Endodermal cell (in vitro differentiated cells): ENCODE measurements around the gene PDZRN4. TPM values are rescaled to one million over a fixed set of nuclear protein-coding genes. Genes with fewer than 3 reads are reported as not detected.
A peak's percentile ranks its signal among the peaks of the same experiment; 100 is the strongest.

Source experiments
- DNase-seq: peaks from one replicate; pipeline ENCODE4 v3.0.0-alpha.2; 2017
- H3K27ac ChIP-seq: 2 replicates; pipeline ENCODE4 v1.5.1; 2013; ENCODE audit warnings: mild to moderate bottlenecking, low read depth, low read length, moderate library complexity
- H3K27me3 ChIP-seq: 2 replicates; pipeline ENCODE4 v1.6.1; 2013; ENCODE audit warnings: mild to moderate bottlenecking, low read length, moderate library complexity; ENCODE audit not compliant: insufficient read depth, control insufficient read depth, poor library complexity, severe bottlenecking
- H3K36me3 ChIP-seq: 2 replicates; pipeline ENCODE4 v1.7.0; 2013; ENCODE audit warnings: mild to moderate bottlenecking, low read length, moderate library complexity; ENCODE audit not compliant: control insufficient read depth, insufficient read depth
- H3K4me1 ChIP-seq: one replicate; pipeline ENCODE4 v1.7.0; 2013; ENCODE audit warnings: low read length; ENCODE audit not compliant: control insufficient read depth, insufficient read depth
- H3K4me3 ChIP-seq: 2 replicates; pipeline ENCODE4 v1.5.1; 2013; ENCODE audit warnings: mild to moderate bottlenecking, low read length, moderate library complexity
- H3K9ac ChIP-seq: 2 replicates; pipeline ENCODE4 v1.6.1; 2013; ENCODE audit warnings: mild to moderate bottlenecking, low read length, moderate library complexity; ENCODE audit not compliant: poor library complexity, severe bottlenecking; ENCODE audit errors: extremely low read depth
- H3K9me3 ChIP-seq: 2 replicates; pipeline ENCODE4 v1.6.1; 2013; ENCODE audit warnings: mild to moderate bottlenecking, low read length, moderate library complexity; ENCODE audit not compliant: control insufficient read depth
- H3K27ac Mint-ChIP-seq: 2 replicates; pipeline ENCODE4 v1.8.0; 2020; ENCODE audit warnings: mixed read lengths
- H3K27me3 Mint-ChIP-seq: 2 replicates; pipeline ENCODE4 v1.8.0; 2021; ENCODE audit warnings: mild to moderate bottlenecking, mixed read lengths; ENCODE audit not compliant: insufficient read depth
- H3K36me3 Mint-ChIP-seq: 2 replicates; pipeline ENCODE4 v1.8.0; 2020; ENCODE audit warnings: low read depth, mixed read lengths
- H3K4me1 Mint-ChIP-seq: 2 replicates; pipeline ENCODE4 v1.8.0; 2020; ENCODE audit warnings: mixed read lengths
- H3K4me3 Mint-ChIP-seq: 2 replicates; pipeline ENCODE4 v1.8.0; 2020; ENCODE audit warnings: mild to moderate bottlenecking, moderate library complexity, mixed read lengths
- H3K9me3 Mint-ChIP-seq: 2 replicates; pipeline ENCODE4 v1.8.0; 2020; ENCODE audit warnings: mild to moderate bottlenecking, mixed read lengths
- CTCF ChIP-seq: fragments of 200-600 bp; sonication (generic); conservative IDR thresholded peaks from 2 replicates; pipeline ENCODE4 v1.5.0; 2021; ENCODE audit warnings: antibody characterized with exemption, mild to moderate bottlenecking
- WGBS, 2 experiments: methylation state at CpG; one replicate each; pipeline versions ENCODE4 v1.1.5 to v1.1.7; 2013; ENCODE audit warnings: missing lambda C conversion rate in 2 of 2, mixed read lengths in 1 of 2; ENCODE audit not compliant: insufficient coverage in 1 of 2, insufficient read length in 1 of 2; 5-methylcytosine and 5-hydroxymethylcytosine counted together
- total RNA-seq, 2 donors: library from RNA; stranded (reverse); fragmentation: NEBNext Ultra II Directional in 1 of 2; extraction: Animal tissue kit (Norgen Biotek cat#: 25700) in 1 of 2; gene quantifications; 2 replicates in 1 of 2; 3 replicates in 1 of 2; pipeline ENCODE4 v1.2.1, GENCODE V29; 2021

PDZRN4 gene
- total RNA-seq, 2 donors from 2014 or later = 1.6 to 1.9 TPM

- no peak for DNase-seq
- H3K36me3 ChIP-seq = no peaks in the 10 kb centered on the region
- H3K9me3 Mint-ChIP-seq = no peaks in the 10 kb centered on the region
- 57 to 59% methylated on average over 3 to 4 of the region's 4 CpGs for WGBS, 2 experiments
- no peaks in the 10 kb centered on the region for H3K9me3 ChIP-seq
- H3K27ac ChIP-seq = no peak overlapping the region
- no peak overlapping the region for H3K4me3 ChIP-seq
- H3K4me1 Mint-ChIP-seq = peaks cover 18% of the 10 kb centered on the region
- no peaks in the 10 kb centered on the region for H3K27me3 Mint-ChIP-seq
- H3K27me3 ChIP-seq = no peaks in the 10 kb centered on the region
- no peak for TF ChIP-seq CTCF
- no peak overlapping the region for H3K4me3 Mint-ChIP-seq
- H3K4me1 ChIP-seq = peaks cover 6% of the 10 kb centered on the region
- no peaks in the 10 kb centered on the region for H3K36me3 Mint-ChIP-seq
- H3K9ac ChIP-seq = no peak overlapping the region
- H3K27ac Mint-ChIP-seq = peak overlapping the region; percentile 16
These were observed 139.2 kb downstream of the PDZRN4 start for GRCh38 chr12:41327096-41327895.

- no peak for TF ChIP-seq CTCF
- peaks cover 11% of the 10 kb centered on the region for H3K9me3 Mint-ChIP-seq
- H3K4me3 Mint-ChIP-seq = no peak overlapping the region
- Histone ChIP-seq H3K4me1 (peaks cover 9% of the 10 kb centered on the region), H3K27me3 (no peaks in the 10 kb centered on the region), H3K9ac (no peak overlapping the region), H3K27ac (peak overlapping the region; percentile 48), H3K9me3 (peaks cover 8% of the 10 kb centered on the region), H3K4me3 (no peak overlapping the region), H3K36me3 (no peaks in the 10 kb centered on the region)
- no peak for DNase-seq
- H3K27ac Mint-ChIP-seq = peak overlapping the region; percentile 14
- H3K4me1 Mint-ChIP-seq = peaks cover 36% of the 10 kb centered on the region
- no peaks in the 10 kb centered on the region for H3K27me3 Mint-ChIP-seq
- H3K36me3 Mint-ChIP-seq = peaks cover 1% of the 10 kb centered on the region
- 19% methylated on average over 1 of the region's 1 CpG; no CpG with 5 or more reads in 1 of the 2 experiments for WGBS, 2 experiments
These were observed 145.9 kb downstream of the PDZRN4 start for GRCh38 chr12:41333974-41334373.

DNA sequence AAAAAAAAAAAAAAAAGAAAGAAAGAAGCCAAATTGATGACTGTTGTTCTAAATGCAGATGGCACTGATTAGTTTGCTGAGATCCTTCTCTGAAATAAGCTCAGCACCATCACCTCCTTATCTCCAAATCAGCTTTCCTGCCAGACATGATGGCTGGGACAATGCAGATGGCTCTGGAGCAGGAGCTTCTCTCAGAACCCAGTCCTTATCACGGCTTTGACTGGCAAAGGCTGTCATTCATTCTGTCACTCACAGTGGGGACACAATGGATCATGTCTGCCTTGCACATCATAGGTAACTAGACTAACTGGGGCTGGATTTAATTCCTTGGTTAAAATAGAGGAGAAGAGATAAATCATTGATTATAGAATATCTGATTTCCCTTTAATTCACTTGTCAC lies 146.3 kb downstream of the PDZRN4 start:
- H3K27ac ChIP-seq = peak overlapping the region; percentile 48
- peaks cover 12% of the 10 kb centered on the region for H3K9me3 ChIP-seq
- H3K9ac ChIP-seq = no peak overlapping the region
- no peaks in the 10 kb centered on the region for H3K36me3 ChIP-seq
- Mint-ChIP-seq H3K36me3 (peaks cover 1% of the 10 kb centered on the region), H3K4me1 (peaks cover 35% of the 10 kb centered on the region), H3K27me3 (no peaks in the 10 kb centered on the region), H3K4me3 (no peak overlapping the region), H3K9me3 (peaks cover 15% of the 10 kb centered on the region), H3K27ac (peak overlapping the region; percentile 14)
- TF ChIP-seq CTCF = no peak
- 35% methylated on average over 1 of the region's 1 CpG; no CpG with 5 or more reads in 1 of the 2 experiments for WGBS, 2 experiments
- peaks cover 9% of the 10 kb centered on the region for H3K4me1 ChIP-seq
- H3K4me3 ChIP-seq = no peak overlapping the region
- DNase-seq = peak; percentile 79
- H3K27me3 ChIP-seq = no peaks in the 10 kb centered on the region
